ENCODE measurements around the gene WDFY4.

The WDFY4 gene

DNA sequence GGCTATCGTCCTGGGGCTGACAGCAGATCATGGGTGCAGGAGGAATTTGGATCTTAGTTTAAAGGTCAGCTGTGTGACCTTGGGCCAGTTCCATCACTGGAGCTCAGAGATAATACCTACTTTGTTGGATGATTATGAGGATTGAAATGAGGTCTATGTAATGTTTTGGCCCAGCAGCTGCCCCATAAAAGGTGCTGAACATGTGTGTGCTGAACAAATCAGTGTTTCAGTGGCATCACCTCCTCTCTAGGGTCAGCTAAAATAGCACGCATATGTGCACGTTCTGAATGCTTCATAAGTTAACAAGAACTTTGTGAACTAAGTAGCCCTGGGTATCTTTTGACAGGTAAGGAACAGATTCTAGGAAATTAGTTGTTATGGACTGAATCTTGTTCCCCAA, 339.8 kb downstream of the WDFY4 start:
- no peak for DNase-seq (ENCODE audit: low read depth in 2 of 2)

DNA sequence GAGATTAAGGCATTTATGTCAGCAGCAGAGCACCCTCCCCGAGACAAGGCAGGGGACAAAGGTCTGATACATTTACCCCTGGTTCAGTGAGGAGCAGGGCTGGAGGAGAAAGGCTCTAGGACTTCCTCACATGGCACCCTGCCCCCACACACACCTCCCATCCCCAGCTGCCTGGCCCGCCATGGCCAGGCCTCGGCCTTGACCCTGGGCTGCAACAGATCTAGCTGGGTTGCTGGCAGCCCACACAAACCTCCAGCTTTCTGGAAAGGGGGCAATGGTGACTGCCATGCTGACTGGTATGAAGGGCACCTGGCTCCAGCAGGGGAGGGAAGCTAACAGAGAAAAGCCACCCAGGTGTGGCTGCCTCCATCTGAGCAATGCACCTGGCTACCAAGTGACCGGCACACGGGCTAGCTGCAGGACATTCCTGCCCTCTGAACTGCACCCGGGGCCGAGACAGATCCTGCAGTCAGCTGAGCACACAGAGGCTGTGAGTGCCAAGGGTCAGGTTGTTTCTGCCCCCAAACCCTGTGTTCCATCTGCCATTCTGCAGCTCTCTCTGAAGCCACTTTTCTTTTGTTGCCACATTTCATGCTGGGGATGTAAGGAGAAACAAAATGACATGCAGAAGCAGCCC, 340.8 kb downstream of the WDFY4 start:
- DNase-seq (ENCODE audit: low read depth in 2 of 2): no peak

DNA sequence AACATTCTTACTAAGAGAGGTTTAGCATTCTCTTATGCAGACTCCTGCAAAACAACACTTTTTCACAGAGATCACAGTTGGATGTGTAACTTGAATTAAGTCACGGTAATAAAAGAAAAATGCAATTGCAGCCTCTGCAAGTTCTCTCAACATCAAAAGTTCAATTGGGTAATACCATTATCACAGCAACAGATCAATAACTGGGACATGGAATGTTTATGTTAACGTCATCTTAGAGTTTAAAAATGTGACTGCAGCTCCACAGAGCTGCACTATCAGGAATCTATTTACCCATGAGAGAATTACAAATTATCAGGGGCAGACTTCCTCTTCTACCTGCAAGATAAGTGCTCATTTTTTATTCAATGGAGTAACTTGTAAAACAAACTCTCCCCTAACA, 344.0 kb downstream of the WDFY4 start:
- DNase-seq (ENCODE audit: low read depth in 2 of 2): no peak

DNA sequence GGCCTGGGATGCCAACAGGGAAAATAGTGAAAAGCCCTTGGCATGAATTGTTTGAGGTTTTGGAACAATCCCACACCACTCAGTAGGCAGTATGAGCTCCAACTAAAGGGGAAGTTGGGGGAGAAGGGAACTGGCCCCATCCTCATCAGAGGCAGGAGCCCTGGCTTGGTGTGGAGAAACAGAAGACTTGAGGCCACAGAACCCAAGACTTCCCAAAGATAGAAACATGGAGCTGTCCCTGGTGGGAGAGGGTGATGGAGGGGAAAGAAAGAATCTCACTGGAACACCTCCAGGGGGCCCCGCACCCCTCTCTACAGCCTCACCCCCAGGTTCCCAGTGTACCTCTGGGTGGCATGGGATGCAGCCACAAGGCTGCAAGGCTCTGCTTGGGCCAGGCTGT, 345.0 kb downstream of the WDFY4 start:
- DNase-seq (ENCODE audit: low read depth in 2 of 2): no peak

Data from stimulated activated CD8-positive, alpha-beta memory T cell treated with anti-CD3 and anti-CD28 coated beads, Interleukin-2, amount 100 ng/mL, for 1 hour (primary cell).